ENCODE measurements around the gene NT5E.

- TF ChIP-seq CTCF (conservative IDR thresholded peaks at IDR 0.05) (no peak), ZFX (IDR thresholded peaks at IDR 0.05) (no peak)
These were observed 8.9 kb downstream of the NT5E start for GRCh38 chr6:85458782-85459181.

Data from C4-2B (cell line).